Measurements from ENCODE around the gene NME8.
A peak's percentile ranks its signal among the peaks of the same experiment; 100 is the strongest.

Gene NME8

GRCh38 chr7:37901236-37901827 is 52.9 kb downstream of the NME8 start:
- no peak for DNase-seq (ENCODE audit: low read depth in 1 of 2, low spot score in 1 of 2)

GRCh38 chr7:37901890-37902524 is 53.6 kb downstream of the NME8 start:
- DNase-seq (ENCODE audit: low read depth in 1 of 2, low spot score in 1 of 2), result no peak

GRCh38 chr7:37908221-37908788 is 59.9 kb downstream of the NME8 start:
- no peak for DNase-seq (ENCODE audit: low read depth in 1 of 2, low spot score in 1 of 2)

- no peak for DNase-seq (ENCODE audit: low read depth in 1 of 2, low spot score in 1 of 2)
Observed at GRCh38 chr7:37912756-37913155, 64.4 kb downstream of the NME8 start.

GRCh38 chr7:37915438-37915837 is 67.0 kb downstream of the NME8 start:
- DNase-seq (ENCODE audit: low read depth in 1 of 2, low spot score in 1 of 2), result no peak

GRCh38 chr7:37916017-37916672 is 67.7 kb downstream of the NME8 start:
- no peak for DNase-seq (ENCODE audit: low read depth in 1 of 2, low spot score in 1 of 2)

GRCh38 chr7:37916673-37917660 is 68.6 kb downstream of the NME8 start, which contains the start of gene SFRP4:
Gene SFRP4, minus strand, starts transcription at chr7:37916817. Its CDS starts 280 bp downstream, at chr7:37916537.
- no peak for DNase-seq (ENCODE audit: low read depth in 1 of 2, low spot score in 1 of 2)

GRCh38 chr7:37918526-37918925 is 70.1 kb downstream of the NME8 start:
- DNase-seq (ENCODE audit: low read depth in 1 of 2, low spot score in 1 of 2), result no peak

- peak in 1 of 2 donors; percentile 11 for DNase-seq (ENCODE audit: low read depth in 1 of 2, low spot score in 1 of 2)
Observed at GRCh38 chr7:37920305-37920848, 72.0 kb downstream of the NME8 start, which contains the start of gene EPDR1. Gene EPDR1, plus strand, starts transcription at chr7:37920640. Its CDS starts 300 bp downstream, at chr7:37920940.

GRCh38 chr7:37920849-37921805 is 72.7 kb downstream of the NME8 start:
- no peak for DNase-seq (ENCODE audit: low read depth in 1 of 2, low spot score in 1 of 2)

- DNase-seq (ENCODE audit: low read depth in 1 of 2, low spot score in 1 of 2), result no peak
Observed at GRCh38 chr7:37921876-37922275, 73.5 kb downstream of the NME8 start.

- no peak for DNase-seq (ENCODE audit: low read depth in 1 of 2, low spot score in 1 of 2)
Observed at GRCh38 chr7:37923996-37924395, 75.6 kb downstream of the NME8 start.

- DNase-seq (ENCODE audit: low read depth in 1 of 2, low spot score in 1 of 2), result no peak
Observed at GRCh38 chr7:37924491-37925041, 76.2 kb downstream of the NME8 start.

- DNase-seq (ENCODE audit: low read depth in 1 of 2, low spot score in 1 of 2), result no peak
Observed at GRCh38 chr7:37925620-37926019, 77.2 kb downstream of the NME8 start.

- DNase-seq (ENCODE audit: low read depth in 1 of 2, low spot score in 1 of 2), result no peak
Observed at GRCh38 chr7:37927773-37928444, 79.5 kb downstream of the NME8 start.

GRCh38 chr7:37928878-37929277 is 80.5 kb downstream of the NME8 start:
- DNase-seq (ENCODE audit: low read depth in 1 of 2, low spot score in 1 of 2), result no peak

GRCh38 chr7:37930226-37930948 is 82.0 kb downstream of the NME8 start:
- DNase-seq (ENCODE audit: low read depth in 1 of 2, low spot score in 1 of 2), result no peak

GRCh38 chr7:37932543-37932942 is 84.1 kb downstream of the NME8 start:
- no peak for DNase-seq (ENCODE audit: low read depth in 1 of 2, low spot score in 1 of 2)
